Caco-2 (cell line): ENCODE data around the gene RBKS. TPM values are rescaled to one million over a fixed set of nuclear protein-coding genes. Genes with fewer than 3 reads are reported as not detected.
"Not testable (repeated sequence)": the region's sequence is repeated elsewhere in the genome, so short reads cannot be mapped to it uniquely, and the experiment has no call there.

ENCODE experiments used
- BruUV-seq: library from RNA; stranded (reverse); fragments of 400-500 nt; replicated peaks from 2 replicates; lab custom pipeline; 2021; lab: Mats Ljungman, UMichigan
- CTCF ChIA-PET: fragments of 300-600 bp; sonication (Branson Sonifier 250); formaldehyde crosslinking; loops from one replicate; lab custom pipeline; 2022; ENCODE audit warnings: antibody characterized with exemption; lab: Charles Lee
- POLR2A ChIA-PET: fragments of 300-600 bp; sonication (Branson Sonifier 250); formaldehyde crosslinking; loops from one replicate; lab custom pipeline; 2022; ENCODE audit warnings: antibody characterized with exemption; lab: Charles Lee
- DNase-seq, 2 experiments: peaks; one replicate each; pipeline versions ENCODE4 v3.0.0 to v3.0.0-alpha.2; 2020 to 2022
- H3K27me3 ChIP-seq: replicated peaks from 2 replicates; pipeline ENCODE4 v1.6.0; 2011; ENCODE audit warnings: low read length; ENCODE audit not compliant: control insufficient read depth, insufficient read depth
- H3K36me3 ChIP-seq: 2 replicates; pipeline ENCODE4 v1.5.1; 2011; ENCODE audit warnings: low read length; ENCODE audit not compliant: control insufficient read depth, insufficient read depth
- H3K4me1 ChIP-seq: fragments of 250-450 bp; sonication (Bioruptor Pico); 2 replicates; pipeline ENCODE4 v1.5.1; 2020; ENCODE audit warnings: mild to moderate bottlenecking
- H3K4me3 ChIP-seq: 2 replicates; pipeline ENCODE4 v1.5.1; 2011; ENCODE audit warnings: low read depth, mild to moderate bottlenecking, control low read depth, low read length
- H3K9me3 ChIP-seq: fragments of 250-450 bp; sonication (Bioruptor Pico); 2 replicates; pipeline ENCODE4 v1.5.1; 2020; ENCODE audit warnings: mild to moderate bottlenecking, moderate library complexity
- H3K27ac Mint-ChIP-seq: one replicate; pipeline ENCODE4 v1.8.0; 2022; ENCODE audit warnings: mixed read lengths; ENCODE audit not compliant: unreplicated experiment
- H3K27me3 Mint-ChIP-seq: one replicate; pipeline ENCODE4 v1.8.0; 2022; ENCODE audit warnings: mixed read lengths; ENCODE audit not compliant: insufficient read depth, unreplicated experiment
- H3K36me3 Mint-ChIP-seq: one replicate; pipeline ENCODE4 v1.8.0; 2022; ENCODE audit warnings: mild to moderate bottlenecking, mixed read lengths; ENCODE audit not compliant: insufficient read depth, unreplicated experiment
- H3K4me1 Mint-ChIP-seq: one replicate; pipeline ENCODE4 v1.8.0; 2022; ENCODE audit warnings: low read depth, mixed read lengths; ENCODE audit not compliant: unreplicated experiment
- H3K4me3 Mint-ChIP-seq: one replicate; pipeline ENCODE4 v1.8.0; 2022; ENCODE audit warnings: mild to moderate bottlenecking, moderate library complexity, mixed read lengths; ENCODE audit not compliant: unreplicated experiment
- H3K9me3 Mint-ChIP-seq: one replicate; pipeline ENCODE4 v1.8.0; 2022; ENCODE audit warnings: mixed read lengths; ENCODE audit not compliant: unreplicated experiment
- CTCF ChIP-seq, 2 experiments: fragments of 200-600 bp in 1 of 2; IDR thresholded peaks; 1 replicate in 1 of 2; 2 replicates in 1 of 2; pipeline versions ENCODE4 v1.5.1 to v1.8.0; 2011 to 2022; ENCODE audit warnings: antibody characterized with exemption in 1 of 2, control low read depth in 1 of 2, inconsistent platforms in 1 of 2, low read depth in 1 of 2, low read length in 1 of 2, mild to moderate bottlenecking in 1 of 2, moderate library complexity in 1 of 2; ENCODE audit not compliant: insufficient read depth in 1 of 2, severe bottlenecking in 1 of 2, unreplicated experiment in 1 of 2
- intact Hi-C: fragments of 100-400 bp; cut with micrococcal nuclease; formaldehyde crosslinking; loops from one replicate; pipeline ENCODE4 v1.10.0; 2022; ENCODE audit not compliant: unreplicated experiment
- total RNA-seq: library from RNA; stranded (reverse); gene quantifications from 2 replicates; pipeline ENCODE4 v1.2.3, GENCODE V29; 2022

Gene RBKS
- total RNA-seq, 1 experiment from 2014 or later, result 7.4 TPM

- Mint-ChIP-seq H3K27me3 (no peaks in the 10 kb centered on the region), H3K4me1 (peaks cover 18% of the 10 kb centered on the region), H3K4me3 (no peak overlapping the region), H3K27ac (no peak overlapping the region), H3K36me3 (peaks cover 21% of the 10 kb centered on the region), H3K9me3 (peaks cover 29% of the 10 kb centered on the region)
- ChIA-PET CTCF (no interaction called here), POLR2A (no interaction called here)
- H3K4me1 ChIP-seq, result peaks cover 24% of the 10 kb centered on the region
- intact Hi-C loops, result no loop called here
- H3K27me3 ChIP-seq, result no peaks in the 10 kb centered on the region
- BruUV-seq, result no TSS peak
- H3K4me3 ChIP-seq, result no peak overlapping the region
- no peaks in the 10 kb centered on the region for H3K9me3 ChIP-seq
- TF ChIP-seq CTCF (IDR thresholded peaks at IDR 0.05; ENCODE audit: insufficient read depth in 1 of 2, low read depth in 1 of 2, low read length in 1 of 2, severe bottlenecking in 1 of 2, unreplicated experiment in 1 of 2), result no peak
- DNase-seq, result no peak
- H3K36me3 ChIP-seq, result no peaks in the 10 kb centered on the region
Measured at GRCh38 chr2:27747827-27748352, 142.3 kb downstream of the RBKS start.

- no peaks in the 10 kb centered on the region for H3K27me3 Mint-ChIP-seq
- H3K9me3 ChIP-seq, result no peaks in the 10 kb centered on the region
- CTCF ChIA-PET, result no interaction called here
- no peak for DNase-seq
- BruUV-seq, result no TSS peak
- H3K4me1 ChIP-seq, result peaks cover 14% of the 10 kb centered on the region
- H3K36me3 ChIP-seq, result no peaks in the 10 kb centered on the region
- H3K27me3 ChIP-seq, result no peaks in the 10 kb centered on the region; the same call in 1 of the 2 replicates
- H3K9me3 Mint-ChIP-seq, result peaks cover 29% of the 10 kb centered on the region
- H3K4me3 Mint-ChIP-seq, result no peak overlapping the region
- intact Hi-C loops, result no loop called here
- POLR2A ChIA-PET, result no interaction called here
- no peak for TF ChIP-seq CTCF (IDR thresholded peaks at IDR 0.05; ENCODE audit: insufficient read depth in 1 of 2, low read depth in 1 of 2, low read length in 1 of 2, severe bottlenecking in 1 of 2, unreplicated experiment in 1 of 2)
- H3K4me1 Mint-ChIP-seq, result peaks cover 7% of the 10 kb centered on the region
- no peak overlapping the region for H3K27ac Mint-ChIP-seq
- no peak overlapping the region for H3K4me3 ChIP-seq
- peaks cover 5% of the 10 kb centered on the region for H3K36me3 Mint-ChIP-seq
Measured at GRCh38 chr2:27746325-27746724, 143.9 kb downstream of the RBKS start.

GRCh38 chr2:27745494-27745893 lies 144.7 kb downstream of the RBKS start:
- BruUV-seq, H3K27ac Mint-ChIP-seq, H3K27me3 ChIP-seq, H3K4me1 Mint-ChIP-seq, CTCF ChIA-PET, intact Hi-C loops, H3K4me1 ChIP-seq, H3K4me3 Mint-ChIP-seq, H3K4me3 ChIP-seq, H3K27me3 Mint-ChIP-seq, H3K36me3 ChIP-seq, H3K9me3 ChIP-seq, DNase-seq, H3K36me3 Mint-ChIP-seq: not testable (repeated sequence)
- peaks cover 29% of the 10 kb centered on the region for H3K9me3 Mint-ChIP-seq
- POLR2A ChIA-PET, result interaction anchor here (0.5 to 0.6 kb wide), 2 partner anchors 145 to 385 kb away, joined by 7 to 9 read pairs; partner anchors contain the start of genes BABAM2 and RBKS
